ENCODE data around the gene RANBP1.
A peak's percentile ranks its signal among the peaks of the same experiment; 100 is the strongest.
"Not testable (repeated sequence)": the region's sequence is repeated elsewhere in the genome, so short reads cannot be mapped to it uniquely, and the experiment has no call there.

RANBP1 gene

DNA sequence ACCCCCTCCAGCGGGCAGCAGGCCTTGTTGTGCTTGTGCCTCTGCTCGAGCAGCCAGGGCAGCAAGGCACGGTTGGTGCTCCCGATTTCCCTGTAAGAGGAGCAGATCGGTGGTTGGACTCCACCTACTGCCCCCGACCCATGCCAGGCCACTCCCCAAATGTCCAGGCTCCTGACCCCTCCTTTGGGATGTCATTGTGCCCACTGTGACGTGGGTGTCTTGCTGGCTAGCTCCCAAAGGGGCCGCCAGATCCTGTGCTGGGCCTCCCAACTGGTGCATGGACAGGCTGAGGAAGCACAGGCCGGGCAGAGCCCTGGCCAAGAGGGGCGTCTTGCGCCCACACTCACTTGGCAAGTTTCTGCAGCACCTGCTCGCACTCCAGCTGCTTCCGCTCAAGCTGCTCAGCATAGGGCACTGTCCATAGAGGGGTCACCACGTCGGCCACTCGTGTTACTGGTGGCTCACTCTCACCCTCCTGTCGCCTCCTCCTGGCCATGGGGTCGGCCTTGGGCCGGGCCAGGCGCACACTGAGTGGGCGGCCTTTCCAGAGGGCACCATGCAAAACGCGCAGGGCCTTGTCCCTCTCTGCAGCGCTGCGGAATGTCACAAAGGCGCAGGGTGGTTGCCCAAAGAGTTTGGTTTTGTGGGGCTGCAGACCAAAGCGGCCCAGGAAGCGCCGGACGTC, at the start of gene RANBP1:
Gene RANBP1 (plus strand): TSS at position 414 of the 685 bp plus-strand sequence. CDS start 81 bp downstream, at position 495.
- no peak for DNase-seq

DNA sequence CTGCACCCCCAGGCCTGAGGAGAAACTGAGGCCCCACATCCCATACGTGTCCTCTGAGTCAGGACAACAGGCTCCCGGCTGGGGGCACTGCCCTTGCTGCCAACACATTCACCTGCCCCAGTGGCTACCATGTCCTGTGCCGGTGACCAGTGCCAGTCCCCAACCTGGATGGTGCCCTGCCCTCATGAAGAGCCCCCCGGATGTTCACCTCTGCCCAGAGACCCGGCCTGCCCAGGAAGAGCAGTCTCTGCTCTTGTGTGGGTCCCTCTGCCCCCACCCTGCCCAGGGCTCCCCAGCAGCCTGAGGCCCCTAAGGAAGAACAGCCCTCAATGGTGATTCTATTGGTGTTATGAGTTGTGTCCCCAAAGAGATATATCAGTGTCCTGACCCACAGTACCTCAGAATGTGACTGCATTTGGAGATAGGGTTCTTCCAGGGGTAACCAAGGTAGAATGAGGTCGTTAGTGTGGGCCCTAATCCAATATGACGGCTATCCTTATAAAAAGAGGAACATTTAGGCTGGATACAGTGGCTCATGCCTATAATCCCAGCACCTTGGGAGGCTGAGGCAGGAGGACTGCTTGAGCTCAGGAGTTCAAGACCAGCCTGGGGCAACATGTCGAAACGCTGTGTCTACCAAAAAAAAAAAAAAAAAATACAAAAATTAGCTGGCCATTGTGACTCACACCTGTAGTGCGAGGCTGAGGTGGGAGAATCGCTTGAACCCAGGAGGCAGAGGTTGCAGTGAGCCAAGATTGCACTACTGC, 49.1 kb upstream of the RANBP1 start:
- no peak for DNase-seq

DNA sequence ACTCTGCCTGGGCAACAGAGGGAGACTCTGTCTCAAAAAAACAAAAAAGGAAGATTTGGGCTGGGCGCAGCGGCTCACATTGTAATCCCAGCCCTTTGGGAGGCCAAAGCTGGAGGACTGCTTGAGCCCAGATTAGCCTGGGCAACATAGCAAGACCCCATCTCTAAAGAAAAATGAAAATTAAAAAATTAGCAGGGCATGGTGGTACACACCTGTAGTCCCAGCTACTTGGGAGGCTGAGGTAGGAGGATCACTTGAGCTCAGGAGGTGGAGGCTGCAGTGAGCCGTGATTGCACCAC, 48.6 kb upstream of the RANBP1 start:
- not testable (repeated sequence) for DNase-seq

DNA sequence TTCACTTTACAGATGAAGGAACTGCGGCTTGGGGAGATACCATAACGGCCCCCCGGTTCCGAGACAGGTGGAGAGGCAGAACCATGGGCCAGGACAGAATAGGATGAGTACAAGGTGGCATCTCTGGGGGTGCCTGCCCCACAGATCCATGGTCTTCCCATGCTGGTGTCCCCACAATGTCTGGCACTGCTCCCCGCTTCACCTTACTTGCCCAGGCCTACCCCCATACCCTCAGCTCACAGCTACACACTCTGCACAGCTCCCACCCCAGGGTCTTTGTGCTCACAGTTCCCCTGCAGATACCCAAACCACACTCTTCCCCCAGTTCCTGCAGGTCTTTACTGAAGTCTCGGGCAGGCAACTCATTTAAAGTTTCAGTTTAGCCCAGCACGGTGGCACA, 47.3 kb upstream of the RANBP1 start:
- DNase-seq: no peak

GRCh38 chr22:20069331-20070042, 46.4 kb upstream of the RANBP1 start:
- DNase-seq: no peak

GRCh38 chr22:20071524-20071972, 44.4 kb upstream of the RANBP1 start:
- DNase-seq: no peak

- no peak for DNase-seq
These were observed 39.2 kb upstream of the RANBP1 start for GRCh38 chr22:20076627-20077172.

- peak; percentile 63 for DNase-seq
These were observed 36.0 kb upstream of the RANBP1 start, which contains the start of gene DGCR8 for GRCh38 chr22:20079745-20080444. DGCR8 (plus strand) TSS chr22:20080241; CDS start chr22:20085964, 5,723 bp downstream.

DNA sequence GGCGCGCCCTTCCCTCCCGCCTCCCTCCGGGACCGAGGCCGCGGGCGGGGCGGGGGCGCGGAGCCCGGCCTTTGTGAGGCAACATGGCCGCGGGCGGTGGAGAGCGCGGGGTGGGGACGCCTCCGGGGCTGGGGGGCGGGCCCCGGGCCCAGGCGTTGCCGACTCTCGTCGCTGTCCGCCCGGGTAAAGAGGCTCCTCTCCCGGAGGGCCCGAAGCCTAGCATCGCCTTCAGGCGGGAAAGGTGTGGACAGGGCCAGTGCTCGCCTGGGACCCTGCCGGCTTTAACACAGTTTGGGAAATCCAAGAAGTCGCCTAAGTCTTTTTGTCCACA, 35.5 kb upstream of the RANBP1 start:
- no peak for DNase-seq

DNA sequence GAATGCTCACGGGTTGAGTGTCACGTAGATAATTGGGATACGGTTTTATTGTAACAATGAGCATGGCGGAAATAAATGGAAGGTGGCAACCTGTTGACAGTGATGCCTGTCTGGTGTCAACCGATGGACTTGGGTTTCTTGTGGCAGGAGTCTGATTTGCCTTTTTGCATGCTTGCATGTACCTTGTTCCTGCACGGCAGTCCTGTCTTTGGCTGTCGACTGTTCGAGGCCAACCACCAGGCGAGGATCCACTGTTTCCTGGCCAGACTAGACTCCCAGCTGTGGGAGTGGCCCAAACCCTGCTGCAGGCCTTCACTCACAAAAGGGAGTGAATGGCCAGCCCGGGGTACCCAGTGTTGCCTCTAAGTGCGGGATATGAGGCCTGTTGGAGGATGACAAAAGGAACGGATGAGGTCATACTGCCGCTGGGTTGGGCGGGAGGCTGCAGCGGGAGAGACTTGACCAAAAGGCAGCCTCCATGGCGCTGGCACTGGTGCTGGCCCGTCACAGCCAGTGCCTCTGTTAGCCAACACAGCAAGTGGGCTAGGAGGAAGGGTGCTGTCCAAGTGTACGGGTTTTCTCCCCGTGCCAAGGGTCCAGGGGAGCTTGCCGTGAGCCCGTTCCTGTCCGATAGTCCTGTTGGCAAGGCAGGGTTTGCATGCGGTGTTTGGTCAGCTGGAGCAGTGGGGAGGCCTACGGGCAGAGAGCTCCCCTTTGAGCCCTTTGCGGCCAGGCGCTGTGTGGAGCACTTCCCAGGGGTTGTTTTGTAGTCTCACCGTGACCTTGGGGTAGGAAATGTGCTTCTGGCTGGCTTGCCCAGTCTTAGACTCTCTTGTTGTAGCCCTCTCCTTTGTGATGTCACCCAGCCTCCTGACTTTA, 34.9 kb upstream of the RANBP1 start:
- no peak for DNase-seq

DNA sequence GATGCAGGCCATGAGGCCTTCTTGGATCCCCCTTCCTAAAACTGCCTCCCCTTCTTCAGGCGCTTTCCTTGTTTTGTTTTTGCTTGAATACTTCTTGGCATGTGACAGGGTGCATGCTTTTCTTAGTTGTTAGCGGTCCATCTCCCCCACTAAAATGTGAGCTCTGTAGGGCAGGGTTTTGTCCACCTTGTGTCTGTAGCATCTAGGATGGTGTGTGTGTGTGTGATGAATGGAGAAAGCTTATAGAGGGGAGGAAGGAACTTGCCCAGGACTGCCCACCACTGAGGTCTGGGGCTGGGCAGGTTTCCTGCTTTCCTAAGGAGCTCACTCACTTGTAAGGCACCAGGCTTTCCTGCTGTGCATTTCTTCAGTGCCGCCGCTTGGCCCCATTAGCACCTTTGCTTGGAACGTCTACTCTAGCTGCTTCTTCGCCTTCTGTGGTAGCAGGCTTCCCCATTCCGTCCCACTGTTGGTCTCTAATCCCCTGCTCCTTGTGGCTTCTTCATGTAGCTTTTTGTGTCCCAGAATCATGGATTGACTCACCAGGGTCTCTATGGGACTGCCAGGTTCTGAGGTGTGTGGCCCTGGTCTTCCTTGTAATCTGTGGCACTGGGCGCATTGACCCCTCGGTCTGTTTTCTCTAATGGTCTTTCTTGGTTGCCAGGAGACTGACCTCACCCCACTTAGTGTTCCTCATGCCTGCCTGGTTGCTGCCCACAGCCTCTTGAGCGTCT, 32.6 kb upstream of the RANBP1 start:
- DNase-seq: no peak

- DNase-seq: no peak
These were observed 31.9 kb upstream of the RANBP1 start for GRCh38 chr22:20083891-20084546.

- no peak for DNase-seq
These were observed 31.1 kb upstream of the RANBP1 start for GRCh38 chr22:20084547-20085413.

GRCh38 chr22:20085651-20086050, 30.3 kb upstream of the RANBP1 start:
- DNase-seq: no peak

DNA sequence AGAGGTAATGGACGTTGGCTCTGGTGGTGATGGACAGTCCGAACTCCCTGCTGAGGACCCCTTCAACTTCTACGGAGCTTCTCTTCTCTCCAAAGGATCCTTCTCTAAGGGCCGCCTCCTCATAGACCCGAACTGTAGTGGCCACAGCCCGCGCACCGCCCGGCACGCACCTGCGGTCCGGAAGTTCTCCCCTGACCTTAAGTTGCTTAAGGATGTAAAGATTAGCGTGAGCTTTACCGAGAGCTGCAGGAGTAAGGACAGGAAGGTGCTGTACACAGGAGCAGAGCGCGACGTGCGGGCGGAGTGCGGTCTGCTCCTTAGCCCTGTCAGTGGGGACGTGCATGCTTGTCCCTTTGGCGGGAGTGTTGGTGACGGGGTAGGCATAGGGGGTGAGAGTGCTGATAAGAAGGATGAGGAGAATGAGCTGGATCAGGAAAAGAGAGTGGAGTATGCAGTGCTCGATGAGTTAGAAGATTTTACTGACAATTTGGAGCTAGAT, 29.8 kb upstream of the RANBP1 start:
- no peak for DNase-seq

GRCh38 chr22:20086763-20087162, 29.1 kb upstream of the RANBP1 start:
- no peak for DNase-seq

DNA sequence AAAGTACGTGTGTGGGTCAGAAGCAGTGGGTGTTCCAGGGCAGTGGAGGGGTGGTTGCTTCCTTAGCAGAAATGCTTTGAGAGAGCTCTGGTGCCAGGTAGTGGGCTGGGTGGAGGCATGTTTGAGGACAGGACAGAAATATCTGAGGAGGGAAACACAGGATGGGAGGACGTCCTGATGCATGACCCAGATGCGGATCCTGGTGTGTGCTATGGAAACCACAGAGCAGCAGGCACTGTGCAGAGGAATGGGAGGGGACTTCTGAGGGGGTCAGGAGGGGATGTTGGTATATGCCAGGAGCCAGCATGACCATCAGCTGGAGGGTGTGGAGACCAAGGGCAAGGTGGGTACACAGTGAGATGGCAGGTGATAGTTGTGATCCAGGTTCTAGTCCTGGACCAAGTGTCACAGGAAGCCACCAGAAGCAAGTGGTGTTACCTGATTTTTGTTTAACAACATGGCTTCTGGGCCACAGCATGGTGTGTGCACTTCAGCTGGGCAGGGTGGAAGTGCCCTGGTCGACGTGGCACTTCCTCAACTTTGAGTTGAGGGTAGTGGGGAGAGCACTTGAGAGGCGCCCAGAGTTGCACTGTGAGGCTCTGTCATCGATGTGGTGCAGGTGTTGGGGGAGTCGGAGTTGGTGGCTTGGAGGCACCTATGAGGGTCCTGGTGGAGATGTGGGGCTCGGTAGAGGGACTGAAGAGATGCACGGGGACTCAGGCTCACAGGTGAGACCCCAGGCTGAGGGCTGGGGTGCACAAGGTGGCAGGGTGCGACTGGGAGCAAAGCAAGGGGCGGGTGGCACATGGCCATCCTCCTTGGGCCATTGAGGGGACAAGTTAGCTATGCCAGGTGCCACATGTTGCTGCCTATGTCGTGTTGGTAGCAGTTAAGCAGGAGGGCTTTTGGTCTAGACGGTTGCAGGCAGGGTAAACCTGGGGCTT, 28.3 kb upstream of the RANBP1 start:
- no peak for DNase-seq

DNA sequence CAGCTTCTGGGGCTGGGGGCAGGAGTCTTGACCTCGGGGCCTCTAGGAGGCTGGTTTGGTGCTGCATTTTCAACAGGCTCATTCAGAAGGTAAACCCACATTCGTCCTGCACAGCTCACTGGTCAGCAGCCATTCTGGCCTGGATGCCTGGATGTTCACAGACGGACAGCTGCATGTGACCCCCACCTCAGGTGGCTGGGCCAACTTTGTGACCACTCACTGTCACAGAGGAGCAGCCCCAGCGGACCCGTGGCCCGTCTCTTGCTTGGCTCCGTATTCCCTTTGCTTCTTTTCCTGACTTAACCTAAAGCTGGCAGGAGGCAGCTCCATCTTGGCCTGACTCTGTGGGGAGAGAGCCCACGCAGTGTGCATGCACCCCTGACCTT, 27.6 kb upstream of the RANBP1 start:
- DNase-seq: no peak
